ENCODE data around the gene CFAP77. TPM values are rescaled to one million over a fixed set of nuclear protein-coding genes. Genes with fewer than 3 reads are reported as not detected.

Gene CFAP77
- total RNA-seq, 1 donor from 2014 or later = not detected

- no peak for ATAC-seq
- no peak for DNase-seq (ENCODE audit: low spot score)
These were observed 103.4 kb downstream of the CFAP77 start for GRCh38 chr9:132513416-132513815.

GRCh38 chr9:132514011-132514744 is 104.2 kb downstream of the CFAP77 start:
- no peak for DNase-seq (ENCODE audit: low spot score)
- no peak for ATAC-seq

GRCh38 chr9:132514821-132515220 is 104.8 kb downstream of the CFAP77 start:
- ATAC-seq = no peak
- DNase-seq (ENCODE audit: low spot score) = no peak

GRCh38 chr9:132516301-132516700 is 106.3 kb downstream of the CFAP77 start:
- DNase-seq (ENCODE audit: low spot score) (no peak), ATAC-seq (no peak)

- ATAC-seq = no peak
- no peak for DNase-seq (ENCODE audit: low spot score)
These were observed 106.9 kb downstream of the CFAP77 start for GRCh38 chr9:132516911-132517310.

- DNase-seq (ENCODE audit: low spot score) (no peak), ATAC-seq (no peak)
These were observed 108.0 kb downstream of the CFAP77 start for GRCh38 chr9:132517815-132518550.

- DNase-seq (ENCODE audit: low spot score) (no peak), ATAC-seq (no peak)
These were observed 108.6 kb downstream of the CFAP77 start for GRCh38 chr9:132518626-132519025.

GRCh38 chr9:132519033-132519432 is 109.0 kb downstream of the CFAP77 start:
- ATAC-seq (no peak), DNase-seq (ENCODE audit: low spot score) (no peak)

GRCh38 chr9:132520612-132521011 is 110.6 kb downstream of the CFAP77 start:
- ATAC-seq (no peak), DNase-seq (ENCODE audit: low spot score) (no peak)

GRCh38 chr9:132525308-132526023 is 115.5 kb downstream of the CFAP77 start:
- ATAC-seq = no peak
- DNase-seq (ENCODE audit: low spot score) = no peak

GRCh38 chr9:132531195-132531594 is 121.2 kb downstream of the CFAP77 start:
- no peak for DNase-seq (ENCODE audit: low spot score)
- no peak for ATAC-seq

GRCh38 chr9:132531710-132532570 is 121.9 kb downstream of the CFAP77 start:
- DNase-seq (ENCODE audit: low spot score) (no peak), ATAC-seq (no peak)

GRCh38 chr9:132534832-132535231 is 124.8 kb downstream of the CFAP77 start:
- no peak for DNase-seq (ENCODE audit: low spot score)
- no peak for ATAC-seq

GRCh38 chr9:132536124-132536523 is 126.1 kb downstream of the CFAP77 start:
- no peak for DNase-seq (ENCODE audit: low spot score)
- no peak for ATAC-seq

GRCh38 chr9:132537352-132537751 is 127.3 kb downstream of the CFAP77 start:
- ATAC-seq (no peak), DNase-seq (ENCODE audit: low spot score) (no peak)

GRCh38 chr9:132538071-132538470 is 128.1 kb downstream of the CFAP77 start:
- DNase-seq (ENCODE audit: low spot score) (no peak), ATAC-seq (no peak)

- ATAC-seq = no peak
These were observed 129.1 kb downstream of the CFAP77 start for GRCh38 chr9:132539096-132539495.

GRCh38 chr9:132541051-132541450 is 131.0 kb downstream of the CFAP77 start:
- DNase-seq (ENCODE audit: low spot score) (no peak), ATAC-seq (no peak)

More at GRCh38 chr9:132539096-132539495, 129.1 kb downstream of the CFAP77 start:
- DNase-seq (ENCODE audit: low spot score) = no peak

GRCh38 chr9:132541870-132542830 is 132.1 kb downstream of the CFAP77 start:
- ATAC-seq (no peak), DNase-seq (ENCODE audit: low spot score) (no peak)

GRCh38 chr9:132543251-132543650 is 133.2 kb downstream of the CFAP77 start:
- ATAC-seq (no peak), DNase-seq (ENCODE audit: low spot score) (no peak)

All from left lobe of liver (tissue), 2 donors.